Stimulated activated CD4-positive, alpha-beta T cell treated with anti-CD3 and anti-CD28 coated beads, Interleukin-4, amount 100 ng/mL, for 48 hours (primary cell): ENCODE measurements around the gene KIAA0408.
"Not testable (repeated sequence)": the region's sequence is repeated elsewhere in the genome, so short reads cannot be mapped to it uniquely, and the experiment has no call there.

Source experiments
- DNase-seq, 2 donors: peaks; one replicate each; pipeline ENCODE4 v3.0.0-alpha.2; 2020; ENCODE audit warnings: low read depth in 2 of 2

KIAA0408 gene

DNA sequence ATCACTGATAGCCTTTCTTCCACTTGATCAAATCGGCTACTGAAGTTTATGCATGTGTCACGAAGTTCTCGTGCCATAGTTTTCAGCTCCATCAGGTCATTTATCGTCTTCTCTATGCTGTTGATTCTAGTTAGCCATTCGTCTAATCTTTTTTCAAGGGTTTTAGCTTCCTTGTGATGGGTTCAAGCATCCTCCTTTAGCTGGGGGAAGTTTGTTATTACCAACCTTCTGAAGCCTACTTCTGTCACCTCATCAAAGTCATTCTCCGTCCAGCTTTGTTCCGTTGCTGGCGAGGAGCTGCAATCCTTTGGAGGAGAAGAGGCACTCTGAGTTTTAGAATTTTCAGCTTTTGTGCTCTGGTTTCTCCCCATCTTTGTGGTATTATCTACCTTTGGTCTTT, 47.2 kb downstream of the KIAA0408 start:
- not testable (repeated sequence) for DNase-seq
